Mucosa of descending colon (tissue), 3 donors: ENCODE measurements around the gene KBTBD2. TPM values are rescaled to one million over a fixed set of nuclear protein-coding genes. Genes with fewer than 3 reads are reported as not detected.
"Not testable (repeated sequence)": the region's sequence is repeated elsewhere in the genome, so short reads cannot be mapped to it uniquely, and the experiment has no call there.

Experiments
- ATAC-seq: fragments of 200-7000 bp; cut with Tn5 transposase; one replicate; pipeline ENCODE4 v1.9.1; 2020; ENCODE audit warnings: mild to moderate bottlenecking, moderate library complexity
- DNase-seq, 3 donors: peaks; one replicate each; pipeline ENCODE4 v3.0.0-alpha.2; 2020
- H3K36me3 ChIP-seq: fragments of 200-600 bp; one replicate; pipeline ENCODE4 v1.8.0; 2021; ENCODE audit warnings: low read depth, mild to moderate bottlenecking
- H3K4me1 ChIP-seq: fragments of 200-600 bp; one replicate; pipeline ENCODE4 v1.8.0; 2021; ENCODE audit warnings: low read depth, mild to moderate bottlenecking
- H3K4me3 ChIP-seq: fragments of 200-600 bp; one replicate; pipeline ENCODE4 v1.8.0; 2021; ENCODE audit warnings: mild to moderate bottlenecking
- H3K9me3 ChIP-seq: fragments of 200-600 bp; one replicate; pipeline ENCODE4 v1.8.0; 2021; ENCODE audit warnings: mild to moderate bottlenecking
- CTCF ChIP-seq: fragments of 200-600 bp; IDR thresholded peaks from one replicate; pipeline ENCODE4 v1.8.0; 2022; ENCODE audit warnings: antibody characterized with exemption, mild to moderate bottlenecking
- intact Hi-C, 2 donors: fragments of 100-400 bp; cut with DNase I in 1 of 2; cut with micrococcal nuclease in 1 of 2; formaldehyde crosslinking; loops; one replicate each; pipeline versions ENCODE4 v1.11.0 to v1.11.1; 2022; cut with DNase I, micrococcal nuclease
- total RNA-seq, 3 donors: library from RNA; stranded (reverse); fragmentation: NEBNext Ultra II Directional in 2 of 3; extraction: Animal tissue kit (Norgen Biotek cat#: 25700) in 2 of 3; gene quantifications; one replicate each; pipeline versions ENCODE4 v1.2.1 to v1.2.4, GENCODE V29; 2021 to 2023
- donor health status: DM: no; HTN: no; CAD: no; lungs with moderate emphysema.
- donor health status: DM: no; HTN: no; CAD: no.
- donor health status: DM: no; HTN: yes; CAD: no.

KBTBD2 gene
- total RNA-seq, 3 donors from 2014 or later = 26.8 to 30.0 (median 26.9) TPM

- ATAC-seq (no peak), DNase-seq (no peak)
- no peaks in the 10 kb centered on the region for H3K9me3 ChIP-seq
- intact Hi-C loops = no loop called here
- no peaks in the 10 kb centered on the region for H3K36me3 ChIP-seq
- no peaks in the 10 kb centered on the region for H3K4me1 ChIP-seq
- no peak for TF ChIP-seq CTCF
- no peak overlapping the region for H3K4me3 ChIP-seq
These were observed 9.0 kb upstream of the KBTBD2 start for GRCh38 chr7:32900433-32900995.

GRCh38 chr7:32897376-32897775, 5.8 kb upstream of the KBTBD2 start:
- DNase-seq, ATAC-seq, H3K36me3 ChIP-seq, H3K9me3 ChIP-seq, H3K4me3 ChIP-seq, intact Hi-C loops: not testable (repeated sequence)
- peaks cover 11% of the 10 kb centered on the region for H3K4me1 ChIP-seq

- Histone ChIP-seq H3K9me3 (no peaks in the 10 kb centered on the region), H3K4me3 (no peak overlapping the region), H3K36me3 (no peaks in the 10 kb centered on the region), H3K4me1 (peaks cover 11% of the 10 kb centered on the region)
- DNase-seq (no peak), ATAC-seq (no peak)
- no peak for TF ChIP-seq CTCF
- intact Hi-C loops = no loop called here
These were observed 5.2 kb upstream of the KBTBD2 start for GRCh38 chr7:32896564-32897347.

- DNase-seq (no peak), ATAC-seq (no peak)
- peaks cover 20% of the 10 kb centered on the region for H3K4me1 ChIP-seq
- intact Hi-C loops = no loop called here
- TF ChIP-seq CTCF = no peak
- H3K9me3 ChIP-seq = no peaks in the 10 kb centered on the region
- H3K4me3 ChIP-seq = no peak overlapping the region
- no peaks in the 10 kb centered on the region for H3K36me3 ChIP-seq
These were observed 2.6 kb upstream of the KBTBD2 start for GRCh38 chr7:32894171-32894570.

- H3K4me1 ChIP-seq = peaks cover 24% of the 10 kb centered on the region
- no peak for ATAC-seq
- no peaks in the 10 kb centered on the region for H3K9me3 ChIP-seq
- H3K4me3 ChIP-seq = no peak overlapping the region
- no peaks in the 10 kb centered on the region for H3K36me3 ChIP-seq
- no peak for DNase-seq
- intact Hi-C loops = no loop called here
- no peak for TF ChIP-seq CTCF
These were observed 2.2 kb upstream of the KBTBD2 start for GRCh38 chr7:32893722-32894121.

GRCh38 chr7:32893207-32893524, 1.6 kb upstream of the KBTBD2 start:
- peaks cover 26% of the 10 kb centered on the region for H3K4me1 ChIP-seq
- TF ChIP-seq CTCF = no peak
- ATAC-seq (no peak), DNase-seq (no peak)
- no peaks in the 10 kb centered on the region for H3K36me3 ChIP-seq
- H3K9me3 ChIP-seq = no peaks in the 10 kb centered on the region
- no peak overlapping the region for H3K4me3 ChIP-seq
- intact Hi-C loops = no loop called here
